HUDEP-2 (cell line): Measurements from ENCODE around the gene SNAPC2.

Experiments
- DNase-seq, 76 experiments: peaks; one replicate each; lab custom pipeline; 2025; ENCODE audit not compliant: unreplicated experiment in 76 of 76; lab: John Stamatoyannopoulos, UW

SNAPC2 gene

DNA sequence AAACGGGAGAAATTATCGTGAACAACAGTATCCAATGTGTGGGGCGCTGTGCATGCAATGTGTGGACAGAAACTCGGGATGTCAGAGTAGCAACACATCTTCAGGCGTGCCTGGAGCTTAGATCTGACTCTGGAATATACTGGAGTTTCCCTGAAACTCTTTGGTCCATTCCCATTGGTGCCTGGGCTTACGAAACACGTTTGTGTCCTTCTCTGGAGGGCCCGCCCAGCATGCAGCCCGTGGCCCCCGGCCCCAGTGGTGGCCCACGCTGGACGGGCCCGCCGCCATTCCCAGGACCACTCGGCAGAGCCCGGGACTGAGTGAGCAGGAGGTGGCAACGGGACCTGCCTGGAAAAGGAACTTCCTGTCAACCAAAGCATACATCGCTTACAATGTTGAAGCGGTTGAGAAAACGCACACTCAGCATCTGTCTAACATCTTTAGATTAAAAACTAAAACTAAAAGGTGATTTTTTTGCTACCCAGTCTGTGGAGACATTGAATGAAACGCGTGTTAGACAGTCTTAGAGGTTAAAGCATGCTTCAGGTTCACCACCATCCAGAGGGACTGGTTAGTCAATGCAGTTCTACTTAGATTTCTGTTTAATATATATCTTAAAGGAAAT is 42.6 kb downstream of the SNAPC2 start:
- no peak for DNase-seq

DNA sequence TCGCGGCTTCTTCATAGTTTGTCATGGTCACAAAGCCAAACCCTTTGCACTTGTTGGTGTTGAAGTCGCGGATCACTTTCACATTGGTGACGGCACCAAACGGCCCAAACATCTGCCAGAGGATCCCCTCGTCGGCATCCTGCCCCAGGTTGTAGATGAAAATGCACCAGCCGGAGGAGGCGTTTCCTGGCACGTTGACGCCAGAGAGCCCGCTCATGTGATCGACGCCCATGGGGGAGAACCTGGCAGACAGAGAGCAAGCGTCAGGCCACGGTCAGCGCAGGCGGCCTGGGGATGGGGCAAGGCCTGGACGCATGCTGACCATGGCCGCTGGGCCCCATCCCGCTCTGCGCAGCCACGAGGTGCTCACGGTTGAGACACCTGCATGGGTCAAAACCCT is 43.4 kb downstream of the SNAPC2 start:
- no peak for DNase-seq

DNA sequence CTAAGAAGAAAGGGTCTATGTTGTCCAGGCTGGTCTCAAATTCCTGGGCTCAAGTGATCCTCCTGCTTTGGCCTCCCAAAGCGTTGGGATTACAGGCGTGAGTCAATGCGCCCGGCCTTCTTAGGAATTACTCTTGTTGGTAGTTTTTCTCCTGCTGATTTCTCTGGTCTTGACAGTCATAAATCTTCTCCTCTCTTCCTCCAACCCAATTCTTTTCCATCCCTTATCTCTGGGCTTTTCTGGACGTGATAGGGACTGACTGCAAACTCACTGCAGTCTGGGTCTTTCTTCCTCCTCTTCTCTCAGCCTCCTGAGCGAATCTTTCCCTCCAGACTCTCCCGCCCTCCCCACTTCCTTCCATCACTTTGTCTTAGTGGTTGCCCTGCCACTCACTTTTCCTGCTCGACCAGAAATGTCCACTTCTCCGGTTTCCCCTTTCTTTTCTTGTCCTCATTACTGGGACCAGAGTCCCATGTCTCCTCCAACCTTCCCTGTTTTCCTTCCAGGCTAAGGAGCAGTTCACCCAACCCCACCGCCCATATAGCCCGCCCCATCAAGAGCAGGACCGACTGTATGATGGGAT is 45.2 kb downstream of the SNAPC2 start:
- no peak for DNase-seq

DNA sequence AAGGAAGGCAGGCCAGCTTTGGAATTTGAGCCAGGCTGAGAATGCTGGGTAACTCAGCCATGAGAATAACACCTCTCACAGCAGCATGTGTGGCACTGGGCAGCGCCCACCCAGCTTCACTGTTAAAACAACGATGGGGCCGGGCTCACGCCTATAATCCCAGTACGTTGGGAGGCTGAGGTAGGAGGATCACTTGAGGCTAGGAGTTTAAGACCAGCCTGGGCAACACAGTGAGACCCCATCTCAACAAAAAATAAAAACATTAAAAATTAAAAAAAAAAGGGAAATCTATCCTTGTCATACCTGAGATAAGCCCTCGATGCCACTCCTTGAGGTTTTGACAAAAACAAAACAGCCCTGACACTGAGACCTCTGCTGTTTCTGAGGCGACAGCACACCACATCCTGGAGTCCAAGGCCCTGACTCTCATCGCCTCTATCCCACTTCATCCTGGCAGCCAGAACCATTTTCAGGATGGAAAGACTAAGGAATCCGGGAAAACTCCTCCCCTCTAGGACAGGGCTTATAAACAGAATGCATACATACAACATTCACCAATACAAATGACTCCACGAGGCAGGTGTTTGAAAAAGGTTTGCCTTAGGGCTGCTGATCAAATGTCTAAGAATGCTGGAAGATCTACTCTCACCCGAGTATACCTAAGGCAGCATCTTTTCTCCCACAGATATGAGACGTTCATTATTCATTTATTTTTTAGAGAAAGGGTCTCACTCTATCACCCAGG is 46.0 kb downstream of the SNAPC2 start:
- no peak for DNase-seq

DNA sequence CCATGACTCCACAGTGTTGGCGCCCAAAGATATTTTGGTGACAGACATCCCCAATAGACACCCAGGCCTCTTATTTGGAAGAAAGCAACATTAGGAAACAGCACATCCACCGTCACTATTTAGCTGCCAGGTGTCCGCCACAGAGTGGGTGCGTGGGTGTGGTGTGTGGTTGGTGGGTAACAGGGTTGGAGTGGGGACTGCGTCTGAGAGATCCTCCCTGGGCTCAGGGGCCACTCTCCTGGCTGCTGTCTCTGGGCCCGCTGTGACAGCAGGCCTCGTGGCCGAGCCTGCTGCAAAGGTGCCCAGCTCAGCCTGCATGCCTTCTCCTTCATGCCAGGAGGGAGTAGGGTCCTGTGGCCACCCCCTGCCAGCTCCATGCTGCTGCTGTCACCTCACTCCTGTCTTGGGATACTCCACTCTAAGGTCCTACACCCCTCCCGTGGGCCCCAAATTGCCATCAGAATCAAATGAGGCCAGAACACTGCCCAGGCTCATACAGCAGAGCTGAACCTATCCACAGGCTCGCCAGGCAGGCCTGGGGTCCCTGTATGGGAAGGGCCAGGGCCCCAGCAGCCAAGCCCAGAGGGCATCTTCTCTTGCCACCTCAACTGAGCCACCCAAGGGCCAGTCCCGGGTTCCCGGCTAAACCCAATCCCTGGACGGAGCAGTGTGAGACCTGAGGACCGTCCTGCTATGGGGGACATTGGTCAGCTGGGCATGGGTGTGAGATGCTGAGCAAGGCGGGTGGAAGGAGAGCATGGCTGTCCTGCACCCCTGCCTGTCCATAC is 48.1 kb downstream of the SNAPC2 start:
- DNase-seq = no peak

DNA sequence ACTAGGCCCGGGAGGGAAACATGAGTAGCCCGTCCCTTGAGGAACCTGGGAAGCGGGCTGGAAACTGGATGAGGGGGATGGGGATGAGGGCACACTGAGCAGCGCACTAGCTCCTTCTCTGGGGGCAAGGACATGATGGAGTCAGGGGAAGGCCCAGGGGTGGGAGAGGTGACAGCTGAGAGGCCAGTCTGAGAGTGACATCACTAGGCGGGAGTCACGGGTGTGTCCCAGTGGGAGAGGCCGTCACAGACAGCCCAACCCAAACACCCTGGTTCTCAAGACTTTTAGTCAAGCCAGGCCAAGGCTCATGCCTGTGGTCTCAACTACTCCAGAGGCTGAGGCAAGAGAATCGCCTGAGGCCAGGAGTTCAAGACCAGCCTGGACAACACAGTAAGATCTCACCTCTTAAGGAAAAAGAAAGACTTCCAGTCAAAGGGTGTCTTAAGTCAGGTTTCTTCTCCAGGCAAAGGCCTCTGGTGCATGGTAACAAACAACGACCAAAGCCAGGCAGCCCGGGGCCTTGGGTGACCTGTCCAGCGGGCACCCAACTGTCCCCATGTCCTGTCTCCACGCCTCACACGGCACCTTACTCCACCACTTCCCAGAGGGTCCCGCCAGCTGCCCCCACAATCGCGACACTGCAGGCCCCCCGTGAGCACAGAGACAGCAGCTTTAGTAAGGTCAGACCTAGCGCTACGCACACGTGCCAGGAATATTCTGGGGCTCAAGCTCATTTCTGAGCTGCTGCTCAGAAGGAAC is 48.8 kb downstream of the SNAPC2 start:
- DNase-seq = peak in 37 of 76 experiments; percentile 5 to 62 (median 28)

DNA sequence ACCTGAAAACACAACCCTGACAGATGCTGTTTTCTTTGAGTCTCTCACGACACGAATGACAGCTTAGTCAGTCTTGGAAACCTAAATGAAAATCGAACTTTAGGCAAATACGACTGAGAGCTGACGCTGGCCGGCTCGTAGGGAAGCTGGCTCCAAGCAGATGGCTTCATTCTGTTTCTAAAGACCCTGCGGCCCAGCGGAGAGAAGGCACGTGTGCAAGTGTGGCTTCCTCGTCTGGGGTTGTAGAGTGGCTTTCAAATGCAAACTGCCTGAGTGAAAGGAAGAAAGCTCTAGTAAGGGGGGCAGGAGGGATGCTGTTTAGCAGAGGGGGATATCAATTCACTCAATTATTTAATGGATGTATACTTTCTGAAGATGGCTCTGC is 49.4 kb downstream of the SNAPC2 start:
- DNase-seq = no peak

DNA sequence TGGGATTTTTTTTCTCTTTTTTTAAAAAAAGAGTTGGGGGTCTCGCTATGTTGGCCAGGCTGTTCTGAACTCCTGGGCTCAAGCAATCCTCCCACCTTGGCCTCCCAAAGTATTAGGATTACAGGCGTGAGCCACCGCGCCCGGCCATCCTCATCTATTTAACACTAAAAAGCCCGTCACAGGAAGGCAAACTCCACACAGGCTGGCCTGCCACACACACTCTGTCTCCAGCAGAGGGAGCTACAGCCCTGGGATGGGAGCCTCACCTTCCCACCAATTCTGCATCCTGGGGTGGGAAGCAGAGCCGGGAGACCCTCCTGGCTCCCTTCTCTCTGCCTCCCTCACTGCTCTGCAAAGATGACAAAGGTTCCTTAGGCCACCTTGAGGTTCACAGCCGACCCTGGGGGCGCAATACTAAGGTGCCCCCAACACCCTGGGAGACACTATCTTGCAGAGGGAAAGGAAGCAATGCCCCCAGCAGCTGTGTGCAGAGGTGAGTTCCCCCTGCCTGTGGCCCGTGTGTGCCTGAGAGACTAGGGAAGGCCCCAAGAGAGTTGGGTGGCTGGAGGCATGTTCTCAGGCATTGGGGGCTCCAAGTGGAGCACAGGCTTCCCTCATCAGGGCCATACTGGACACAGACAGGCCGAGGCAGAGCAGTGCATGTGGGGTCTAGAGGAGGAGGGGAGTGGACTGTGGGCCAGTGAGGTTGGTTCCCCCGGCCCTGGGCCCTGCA is 50.7 kb downstream of the SNAPC2 start:
- peak in 42 of 76 experiments; percentile 7 to 59 (median 35) for DNase-seq

DNA sequence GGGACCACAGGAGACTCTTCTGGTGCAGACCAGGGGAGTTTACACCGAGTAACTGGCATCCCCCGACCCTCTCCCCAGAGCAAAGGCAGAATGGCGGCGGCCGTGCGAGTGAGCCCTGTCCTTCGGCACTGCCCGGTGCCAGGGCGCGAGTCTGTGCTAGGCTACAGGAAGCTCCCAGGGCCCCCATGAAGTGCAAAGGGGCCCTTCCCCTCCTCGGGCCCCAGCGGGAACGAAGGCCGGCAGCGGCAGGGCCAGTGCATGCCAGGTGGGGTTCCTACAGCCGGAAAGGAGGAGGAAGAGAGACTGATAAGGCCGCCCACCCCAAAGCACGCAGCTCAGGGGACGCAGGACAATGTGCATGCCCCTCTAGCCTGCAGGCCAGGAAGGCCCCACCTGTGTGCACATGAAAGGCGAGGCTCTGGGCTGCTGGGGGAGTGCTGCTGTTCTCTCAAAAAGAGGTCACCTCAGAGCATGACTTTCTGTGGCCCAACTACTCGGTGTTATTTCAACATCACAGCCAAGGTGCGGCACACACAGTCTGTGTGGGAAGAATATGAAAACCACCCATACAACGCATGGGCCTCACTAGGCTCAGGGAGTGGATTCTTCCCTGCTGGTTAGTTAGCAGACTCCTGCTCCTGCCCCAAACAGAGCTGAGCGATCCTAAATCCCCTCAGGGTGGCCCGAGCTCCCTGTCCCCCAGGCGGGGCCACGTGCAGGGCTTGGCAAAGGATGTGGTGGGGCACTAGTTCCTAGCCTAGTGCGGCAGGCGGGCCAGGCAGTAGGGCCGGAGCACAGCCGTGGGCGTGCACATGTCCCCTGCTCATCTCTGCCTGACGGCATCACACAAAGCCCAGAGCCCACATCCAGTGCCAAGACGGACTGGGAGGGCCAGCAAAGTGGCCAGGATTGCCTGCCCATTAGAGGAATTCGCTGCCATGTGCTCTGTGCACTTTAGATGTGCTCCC is 51.7 kb downstream of the SNAPC2 start:
- DNase-seq = no peak
